Fibroblast of upper back skin (primary cell): ENCODE data around the gene HNF4A.
"Not testable (repeated sequence)": the region's sequence is repeated elsewhere in the genome, so short reads cannot be mapped to it uniquely, and the experiment has no call there.

Experiments
- DNase-seq: peaks from one replicate; pipeline ENCODE4 v3.0.0-alpha.2; 2013

HNF4A gene

DNA sequence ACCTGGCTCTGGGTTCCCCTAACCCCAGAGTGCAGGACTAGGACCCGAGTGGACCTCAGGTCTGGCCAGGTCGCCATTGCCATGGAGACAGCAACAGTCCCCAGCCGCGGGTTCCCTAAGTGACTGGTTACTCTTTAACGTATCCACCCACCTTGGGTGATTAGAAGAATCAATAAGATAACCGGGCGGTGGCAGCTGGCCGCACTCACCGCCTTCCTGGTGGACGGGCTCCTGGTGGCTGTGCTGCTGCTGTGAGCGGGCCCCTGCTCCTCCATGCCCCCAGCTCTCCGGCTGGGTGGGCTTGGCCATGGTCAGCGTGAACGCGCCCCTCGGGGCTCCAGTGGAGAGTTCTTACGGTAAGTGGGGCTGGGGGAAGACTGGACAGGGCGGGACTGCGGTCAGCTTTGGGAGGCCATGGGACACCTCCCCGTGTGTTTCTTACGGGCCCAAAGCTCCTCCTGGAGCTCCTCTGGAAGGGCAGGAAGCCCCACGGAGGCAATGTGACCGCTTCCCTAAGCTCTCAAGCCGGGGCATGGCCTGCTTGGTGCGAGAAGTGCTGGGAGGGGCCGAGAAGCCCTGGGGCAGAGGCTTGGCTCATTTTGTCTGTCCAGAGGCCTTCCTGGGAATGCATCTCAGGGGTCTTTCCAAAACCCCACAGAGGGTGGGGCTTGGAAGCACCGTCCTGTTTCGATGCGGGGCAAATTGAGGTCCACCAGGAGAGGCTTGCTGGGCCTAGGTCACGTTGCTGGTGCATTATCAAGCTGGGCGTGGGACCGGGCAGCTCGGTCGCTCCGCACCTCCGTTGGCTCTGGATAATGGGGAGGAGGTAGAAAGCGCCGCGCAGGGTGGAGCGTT is at the start of gene HNF4A:
HNF4A (plus strand) TSS at position 202 of the 855 bp plus-strand sequence; CDS start at position 308, 106 bp downstream.
- DNase-seq: no peak

DNA sequence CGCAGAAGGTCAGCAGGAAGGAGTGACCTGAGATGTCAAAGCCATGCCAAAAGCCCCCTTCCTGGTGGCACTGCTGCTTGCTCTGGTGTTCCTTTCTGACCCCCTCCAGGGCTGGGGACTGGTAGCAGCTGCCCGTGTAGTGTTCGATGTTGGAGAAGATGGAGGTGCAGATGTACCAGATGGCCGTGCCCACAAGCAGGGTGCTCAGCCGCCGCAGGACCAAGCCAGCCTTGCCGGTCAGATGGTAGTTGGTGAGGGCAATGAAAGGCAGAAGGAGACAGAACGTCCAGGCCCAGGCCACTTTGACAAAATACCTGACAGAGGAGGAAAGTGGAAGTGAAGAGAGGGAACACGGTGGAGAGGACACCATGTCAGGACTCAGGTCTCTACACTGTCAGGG is 48.6 kb upstream of the HNF4A start:
- no peak for DNase-seq

DNA sequence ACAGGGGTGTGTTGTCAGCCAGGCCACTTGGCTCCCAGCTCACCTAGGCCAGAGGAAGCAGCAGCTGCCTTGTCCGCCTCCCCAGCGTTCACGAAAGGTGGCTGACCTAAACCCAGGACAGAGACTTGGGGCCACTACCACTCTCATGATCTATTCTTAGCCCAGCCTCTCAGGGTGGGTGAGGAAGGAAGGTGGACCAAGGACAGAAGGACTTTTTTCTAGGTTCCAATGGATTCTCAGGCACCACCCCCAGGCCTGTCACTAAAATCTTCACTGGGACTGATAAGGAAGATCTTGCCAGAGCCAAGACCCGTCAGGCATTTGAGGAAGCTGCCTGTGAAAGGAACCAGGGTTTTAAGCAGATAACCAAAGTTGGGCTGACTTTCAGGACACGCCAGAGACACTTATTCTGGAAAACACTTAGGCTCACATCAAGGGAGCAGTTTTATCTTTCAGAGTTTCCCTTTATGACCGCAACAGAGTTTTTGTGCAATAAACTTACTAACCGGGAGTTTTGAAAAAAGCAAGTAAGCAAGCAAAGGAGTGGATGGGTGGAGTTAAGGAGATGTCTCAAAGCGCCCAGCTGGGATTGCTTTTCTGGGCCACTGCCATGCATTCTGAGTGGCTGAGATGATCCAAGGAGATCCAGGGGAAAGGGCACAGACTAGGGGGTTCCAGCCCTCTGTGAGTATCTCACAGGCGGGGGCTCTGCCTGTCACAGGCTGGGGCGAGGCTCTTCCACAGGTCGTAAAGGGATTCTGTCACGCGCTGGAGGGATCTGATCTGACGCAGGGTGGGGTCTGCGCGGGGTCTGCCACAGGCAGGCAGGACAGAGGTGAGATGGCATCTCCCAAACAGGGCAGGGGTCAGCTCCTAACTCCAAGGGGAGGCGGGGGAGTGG is 45.5 kb upstream of the HNF4A start:
- DNase-seq: peak; percentile 45

- peak; percentile 97 for DNase-seq
These were observed 44.5 kb upstream of the HNF4A start, which contains the start of gene FITM2 for GRCh38 chr20:44310664-44311639. Gene FITM2, minus strand, starts transcription at chr20:44311202. Its CDS starts 54 bp downstream, at chr20:44311148.

- DNase-seq: no peak
These were observed 40.6 kb upstream of the HNF4A start for GRCh38 chr20:44314870-44315269.

DNA sequence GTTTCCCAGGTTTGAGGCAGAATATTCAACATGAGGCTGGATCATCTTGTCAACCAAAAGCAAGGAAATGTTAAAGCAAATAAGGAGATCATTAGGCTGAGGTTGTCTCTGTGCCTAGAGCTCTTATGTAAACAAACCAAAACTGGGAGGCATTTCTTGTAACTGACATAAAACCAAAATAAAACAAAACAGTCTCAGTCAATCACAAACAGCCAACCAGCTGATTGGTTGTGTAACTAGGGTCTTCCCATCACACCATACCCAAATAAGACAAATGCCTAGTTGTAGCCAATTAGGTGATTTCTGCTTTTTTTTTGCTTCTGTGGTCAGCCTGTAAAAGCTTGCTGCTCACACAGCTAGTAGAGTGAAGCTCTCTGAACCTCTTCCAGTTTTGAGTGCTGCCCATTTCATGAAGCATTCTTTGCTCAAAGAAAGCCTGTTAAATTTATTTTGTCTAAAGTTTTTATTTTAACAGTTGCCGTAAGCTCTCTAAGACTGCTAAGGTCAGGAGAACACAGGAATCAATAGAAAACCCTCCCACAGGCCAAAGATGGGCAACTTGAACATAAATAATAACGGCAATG is 35.6 kb upstream of the HNF4A start:
- DNase-seq: no peak

- no peak for DNase-seq
These were observed 31.2 kb upstream of the HNF4A start for GRCh38 chr20:44324343-44324742.

DNA sequence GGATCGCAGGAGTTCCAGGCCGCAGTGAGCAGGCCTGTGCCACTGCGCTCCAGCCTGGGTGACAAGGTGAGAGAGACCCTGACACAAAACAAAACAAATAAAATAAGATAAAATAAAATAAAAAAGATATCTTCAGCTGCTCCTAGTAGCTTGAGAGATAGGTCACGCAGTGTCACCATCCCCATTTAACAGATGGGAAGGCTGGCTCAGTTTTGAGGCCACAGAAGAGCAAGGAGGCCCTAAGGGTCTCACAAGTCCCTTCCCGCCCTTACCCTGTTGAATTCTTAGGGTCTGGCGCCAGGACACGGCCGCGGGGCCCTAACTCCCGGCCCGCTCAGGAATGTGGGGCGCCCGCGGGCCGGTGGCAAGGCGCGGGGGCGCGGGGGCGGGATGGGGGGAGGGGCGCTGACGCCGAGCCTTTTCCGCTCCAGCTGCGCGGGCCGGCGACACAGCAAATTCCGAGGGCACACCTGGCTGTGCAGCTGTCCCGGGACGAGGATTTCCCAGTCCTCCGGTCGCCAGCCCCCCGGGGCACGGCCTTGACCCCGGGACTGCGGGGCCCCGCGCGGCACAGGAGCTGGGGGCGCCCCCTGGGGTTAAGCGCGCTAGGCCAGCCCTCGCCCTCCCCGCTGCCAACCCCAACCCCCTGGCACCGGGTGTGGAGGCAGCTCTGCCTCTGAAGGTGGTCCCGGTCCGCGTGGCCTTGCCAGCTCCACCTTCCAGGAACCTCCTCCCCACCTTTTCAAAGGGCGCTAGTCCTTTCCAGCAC is 28.9 kb upstream of the HNF4A start:
- DNase-seq: no peak

- not testable (repeated sequence) for DNase-seq
These were observed 27.8 kb upstream of the HNF4A start for GRCh38 chr20:44327748-44328147.

- no peak for DNase-seq
These were observed 27.1 kb upstream of the HNF4A start for GRCh38 chr20:44328428-44328827.

- no peak for DNase-seq
These were observed 24.3 kb upstream of the HNF4A start for GRCh38 chr20:44331201-44331600.

- DNase-seq: peak; percentile 6
These were observed 21.2 kb upstream of the HNF4A start for GRCh38 chr20:44334306-44334705.

- no peak for DNase-seq
These were observed 20.8 kb upstream of the HNF4A start for GRCh38 chr20:44334709-44335108.

DNA sequence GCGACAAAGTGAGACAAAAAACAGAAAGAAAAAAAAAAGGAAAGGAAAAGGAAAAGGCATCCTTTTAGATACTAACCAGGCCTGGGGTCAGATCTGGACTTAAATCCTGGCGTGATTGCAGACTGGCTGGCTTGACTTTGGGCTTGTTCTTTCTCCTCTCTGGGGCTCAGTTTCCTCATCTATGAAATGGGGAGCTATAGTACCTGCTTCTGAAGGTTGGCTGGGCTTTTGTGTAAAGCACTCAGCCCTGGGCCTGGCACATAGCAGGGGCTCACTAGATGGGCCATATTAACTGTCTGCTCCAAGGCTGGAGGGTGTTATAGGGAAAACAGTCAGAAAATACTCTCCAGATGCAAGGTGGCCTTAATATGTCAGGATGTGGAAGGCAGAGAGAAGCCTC is 19.8 kb upstream of the HNF4A start:
- no peak for DNase-seq

DNA sequence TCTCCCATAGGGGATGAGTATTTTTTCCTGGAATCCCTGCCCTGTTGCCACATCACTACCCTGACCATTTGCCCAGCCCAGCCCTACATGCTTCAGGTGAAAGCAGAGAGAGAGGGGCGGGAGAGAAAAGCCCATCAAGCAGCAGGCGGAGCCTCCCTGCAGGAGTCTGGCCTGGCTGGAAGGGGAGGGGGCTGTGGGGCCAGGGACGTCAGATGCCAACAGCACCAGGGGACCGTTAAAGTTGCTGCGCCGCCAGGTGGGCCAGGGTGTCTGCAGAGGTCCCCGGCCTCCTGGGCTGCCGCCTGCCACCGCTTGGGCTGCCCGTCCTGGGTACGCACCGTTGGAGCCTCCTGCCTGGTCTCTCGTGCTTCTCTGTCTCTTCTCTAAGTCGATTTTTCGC is 19.4 kb upstream of the HNF4A start:
- no peak for DNase-seq

DNA sequence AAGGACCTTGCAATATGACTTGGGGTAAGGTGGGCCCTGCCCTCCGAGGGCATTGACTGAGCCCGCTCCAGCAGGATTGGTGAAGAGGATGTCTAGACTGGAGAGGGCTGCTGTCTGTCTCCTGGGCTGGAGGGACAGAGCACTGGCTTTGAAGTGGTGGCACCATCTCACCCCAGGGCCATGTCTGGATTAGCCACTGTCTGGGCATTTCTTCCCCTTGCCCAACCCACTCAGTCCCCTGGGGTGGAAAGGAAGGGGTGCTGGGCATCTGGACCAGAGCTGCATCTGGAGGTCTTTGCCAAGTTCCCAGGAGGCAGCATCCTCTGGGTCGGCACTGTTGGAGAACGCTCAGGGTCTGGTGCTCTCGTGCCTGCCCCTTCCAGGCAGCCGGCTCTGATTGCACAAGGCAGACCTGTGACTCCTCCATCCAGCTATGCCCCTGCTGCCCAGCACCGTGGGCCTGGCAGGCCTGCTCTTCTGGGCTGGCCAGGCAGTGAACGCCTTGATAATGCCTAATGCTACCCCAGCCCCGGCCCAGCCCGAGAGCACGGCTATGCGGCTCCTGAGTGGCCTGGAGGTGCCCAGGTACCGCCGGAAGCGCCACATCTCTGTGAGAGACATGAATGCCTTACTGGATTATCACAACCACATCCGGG is 18.6 kb upstream of the HNF4A start, which contains the start of gene R3HDML:
R3HDML (plus strand) TSS at position 319 of the 656 bp plus-strand sequence; CDS start at position 434, 115 bp downstream.
- DNase-seq: no peak

- DNase-seq: peak; percentile 1
These were observed 13.3 kb upstream of the HNF4A start for GRCh38 chr20:44342248-44342647.

GRCh38 chr20:44343162-44343675 is 12.3 kb upstream of the HNF4A start:
- DNase-seq: no peak

- no peak for DNase-seq
These were observed 10.8 kb upstream of the HNF4A start for GRCh38 chr20:44344723-44345122.

DNA sequence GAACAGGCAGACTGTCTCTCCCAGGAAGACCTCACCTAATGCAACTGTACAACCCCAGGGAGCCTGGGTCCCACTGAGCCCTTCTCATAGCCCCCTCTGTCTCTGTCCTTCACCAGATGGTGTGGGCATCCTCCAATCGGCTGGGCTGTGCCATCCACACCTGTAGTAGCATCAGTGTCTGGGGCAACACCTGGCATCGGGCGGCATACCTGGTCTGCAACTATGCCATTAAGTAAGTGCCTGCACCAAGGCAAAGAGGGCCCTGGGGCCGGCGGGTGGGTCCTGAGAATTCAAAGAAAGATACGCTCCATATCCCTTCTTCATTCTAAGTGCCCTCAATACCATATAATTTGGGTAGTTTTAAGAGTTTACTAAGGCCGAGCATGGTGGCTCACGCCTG is 10.4 kb upstream of the HNF4A start:
- no peak for DNase-seq
